ENCODE results near the gene TAOK2. TPM values are rescaled to one million over a fixed set of nuclear protein-coding genes. Genes with fewer than 3 reads are reported as not detected.
"Not testable (repeated sequence)": the region's sequence is repeated elsewhere in the genome, so short reads cannot be mapped to it uniquely, and the experiment has no call there.

The TAOK2 gene
- total and polyA plus RNA-seq, 4 donors = 7.6 to 57.7 (median 30.8) TPM

DNA sequence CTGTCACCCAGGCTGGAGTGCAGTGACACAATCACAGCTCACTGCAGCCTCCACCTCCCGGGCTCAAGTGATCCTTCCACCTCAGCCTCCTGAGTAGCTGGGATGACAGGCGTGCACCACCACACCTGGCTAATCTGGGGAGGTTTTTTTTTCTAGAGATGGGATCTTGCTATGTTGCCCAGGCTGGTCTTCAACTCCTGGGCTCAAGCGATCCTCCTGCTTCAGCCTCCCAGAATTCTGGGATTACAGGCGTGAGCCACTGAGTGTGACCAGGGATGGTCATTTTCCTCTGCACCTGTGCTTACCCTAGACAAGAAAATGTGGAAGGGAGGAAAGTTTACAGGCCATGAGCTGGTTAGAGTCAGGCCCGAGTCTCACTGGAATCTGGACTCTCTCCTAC is 67.0 kb downstream of the TAOK2 start:
- intact Hi-C loops (cut with DNase I); H3K9me3 ChIP-seq (ENCODE audit: control insufficient read depth, low read length); H3K27me3 ChIP-seq (ENCODE audit: control insufficient read depth in 1 of 2, insufficient read depth in 2 of 2, low read length in 1 of 2); ATAC-seq (ENCODE audit: low FRiP score); H3K36me3 ChIP-seq (ENCODE audit: control insufficient read depth in 1 of 2, insufficient read depth in 2 of 2, low read length in 1 of 2); H3K27ac ChIP-seq (ENCODE audit: low read depth in 1 of 2, low read length in 2 of 2); H3K4me1 ChIP-seq (ENCODE audit: control insufficient read depth in 1 of 2, insufficient read depth in 2 of 2, low read length in 2 of 2); H3K4me3 ChIP-seq (ENCODE audit: low read length in 2 of 2); DNase-seq: not testable (repeated sequence)
- 79 to 82% methylated on average over 5 of the region's 5 CpGs for WGBS, 2 donors

DNA sequence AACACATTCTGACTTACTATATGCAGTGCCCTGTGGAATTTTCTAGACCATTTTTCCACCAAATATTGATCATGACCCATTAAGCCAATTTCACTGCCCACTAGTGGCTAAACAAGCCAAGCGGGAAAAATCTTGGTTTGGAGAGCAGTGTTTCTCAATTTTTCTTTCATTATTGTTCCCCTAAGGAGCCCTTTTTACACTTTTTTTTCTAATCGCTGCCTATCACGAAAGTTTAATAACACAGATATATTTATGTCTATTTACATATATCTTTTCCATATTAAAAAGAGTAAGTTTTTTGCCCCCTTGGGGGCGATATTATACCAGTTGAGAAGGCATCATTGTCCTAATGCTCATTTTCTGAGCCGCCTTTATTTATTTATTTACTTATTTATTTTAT is 68.2 kb downstream of the TAOK2 start:
- WGBS, 2 donors = 22 to 26% methylated on average over 5 of the region's 5 CpGs
- DNase-seq = no peak
- H3K27me3 ChIP-seq (ENCODE audit: control insufficient read depth in 1 of 2, insufficient read depth in 2 of 2, low read length in 1 of 2) = no peaks in the 10 kb centered on the region
- H3K4me1 ChIP-seq (ENCODE audit: control insufficient read depth in 1 of 2, insufficient read depth in 2 of 2, low read length in 2 of 2) = no peaks in the 10 kb centered on the region
- ATAC-seq (ENCODE audit: low FRiP score) = no peak
- no peaks in the 10 kb centered on the region for H3K9me3 ChIP-seq (ENCODE audit: control insufficient read depth, low read length)
- no peaks in the 10 kb centered on the region for H3K36me3 ChIP-seq (ENCODE audit: control insufficient read depth in 1 of 2, insufficient read depth in 2 of 2, low read length in 1 of 2)
- intact Hi-C loops (cut with DNase I) = no loop called here
- no peak overlapping the region for H3K4me3 ChIP-seq (ENCODE audit: low read length in 2 of 2)
- H3K27ac ChIP-seq (ENCODE audit: low read depth in 1 of 2, low read length in 2 of 2) = no peak overlapping the region

Other genes with a start within 250 kb of the TAOK2 start
- 1 to 10 TPM; 2.6 to 3.1 TPM for gene C16orf54, start 227.9 kb upstream of the TAOK2 start, total RNA-seq
- gene C16orf54, start 227.9 kb upstream of the TAOK2 start, polyA plus RNA-seq = 1 to 10 TPM in 1 of 2 donors, under 1 TPM in 1; 0.28 to 1.1 TPM
- gene ZG16, start 195.6 kb upstream of the TAOK2 start, total RNA-seq = under 1 TPM in 1 of 2 donors, not detected in 1; 0.12 TPM
- gene ZG16, start 195.6 kb upstream of the TAOK2 start, polyA plus RNA-seq = 10 to 100 TPM in 1 of 2 donors, 1 to 10 TPM in 1; 4.3 to 23.9 TPM
- gene KIF22, start 183.1 kb upstream of the TAOK2 start, total RNA-seq = 10 to 100 TPM in 1 of 2 donors, 1 to 10 TPM in 1; 7.4 to 13.0 TPM
- gene KIF22, start 183.1 kb upstream of the TAOK2 start, polyA plus RNA-seq = 10 to 100 TPM; 10.6 to 41.4 TPM
- 100 to 1,000 TPM; 109 to 127 TPM for gene MAZ, start 167.3 kb upstream of the TAOK2 start, total RNA-seq
- gene MAZ, start 167.3 kb upstream of the TAOK2 start, polyA plus RNA-seq = 100 to 1,000 TPM; 112 to 121 TPM
- gene PRRT2, start 161.7 kb upstream of the TAOK2 start, total RNA-seq = 10 to 100 TPM; 10.9 to 30.6 TPM
- 10 to 100 TPM in 1 of 2 donors, 1 to 10 TPM in 1; 5.3 to 36.6 TPM for gene PRRT2, start 161.7 kb upstream of the TAOK2 start, polyA plus RNA-seq
- gene PAGR1, start 157.7 kb upstream of the TAOK2 start, total RNA-seq = 10 to 100 TPM; 14.9 to 29.7 TPM
- 10 to 100 TPM; 24.2 to 85.3 TPM for gene PAGR1, start 157.7 kb upstream of the TAOK2 start, polyA plus RNA-seq
- gene MVP, start 153.4 kb upstream of the TAOK2 start, total RNA-seq = 100 to 1,000 TPM; 138 to 184 TPM
- gene MVP, start 153.4 kb upstream of the TAOK2 start, polyA plus RNA-seq = 100 to 1,000 TPM in 1 of 2 donors, 10 to 100 TPM in 1; 76.8 to 186 TPM
- gene CDIPT, start 110.6 kb upstream of the TAOK2 start, total RNA-seq = 10 to 100 TPM; 63.6 to 81.1 TPM
- 10 to 100 TPM; 60.9 to 98.0 TPM for gene CDIPT, start 110.6 kb upstream of the TAOK2 start, polyA plus RNA-seq
- gene SEZ6L2, start 74.3 kb upstream of the TAOK2 start, total RNA-seq = 1 to 10 TPM in 1 of 2 donors, under 1 TPM in 1; 0.71 to 1.4 TPM
- gene SEZ6L2, start 74.3 kb upstream of the TAOK2 start, polyA plus RNA-seq = under 1 TPM; 0.56 to 0.63 TPM
- gene ASPHD1, start 73.4 kb upstream of the TAOK2 start, total RNA-seq = under 1 TPM; 0.39 to 0.48 TPM
- under 1 TPM in 1 of 2 donors, not detected in 1; 0.46 TPM for gene ASPHD1, start 73.4 kb upstream of the TAOK2 start, polyA plus RNA-seq
- 10 to 100 TPM; 25.0 to 31.4 TPM for gene KCTD13, start 47.6 kb upstream of the TAOK2 start, total RNA-seq
- gene KCTD13, start 47.6 kb upstream of the TAOK2 start, polyA plus RNA-seq = 10 to 100 TPM in 1 of 2 donors, 1 to 10 TPM in 1; 5.3 to 20.8 TPM
- 100 to 1,000 TPM in 1 of 2 donors, 10 to 100 TPM in 1; 88.0 to 115 TPM for gene TMEM219, start 11.8 kb upstream of the TAOK2 start, total RNA-seq
- 100 to 1,000 TPM; 189 to 244 TPM for gene TMEM219, start 11.8 kb upstream of the TAOK2 start, polyA plus RNA-seq
- 1 to 10 TPM; 7.9 to 8.8 TPM for gene HIRIP3, start 21.7 kb downstream of the TAOK2 start, total RNA-seq
- 10 to 100 TPM; 13.3 to 23.6 TPM for gene HIRIP3, start 21.7 kb downstream of the TAOK2 start, polyA plus RNA-seq
- gene INO80E, start 22.4 kb downstream of the TAOK2 start, total RNA-seq = 10 to 100 TPM; 46.1 to 73.1 TPM
- 100 to 1,000 TPM in 1 of 2 donors, 10 to 100 TPM in 1; 51.0 to 108 TPM for gene INO80E, start 22.4 kb downstream of the TAOK2 start, polyA plus RNA-seq
- 1 to 10 TPM in 1 of 2 donors, under 1 TPM in 1; 0.23 to 1.8 TPM for gene DOC2A, start 37.2 kb downstream of the TAOK2 start, total RNA-seq
- gene DOC2A, start 37.2 kb downstream of the TAOK2 start, polyA plus RNA-seq = under 1 TPM in 1 of 2 donors, not detected in 1; 0.08 TPM
- gene C16orf92, start 49.3 kb downstream of the TAOK2 start, total RNA-seq = not detected
- not detected for gene C16orf92, start 49.3 kb downstream of the TAOK2 start, polyA plus RNA-seq
- not detected for gene TLCD3B, start 57.4 kb downstream of the TAOK2 start, total RNA-seq
- gene TLCD3B, start 57.4 kb downstream of the TAOK2 start, polyA plus RNA-seq = not detected
- gene ALDOA, start 91.9 kb downstream of the TAOK2 start, total RNA-seq = 100 to 1,000 TPM; 791 to 861 TPM
- 100 to 1,000 TPM; 494 to 621 TPM for gene ALDOA, start 91.9 kb downstream of the TAOK2 start, polyA plus RNA-seq
- 10 to 100 TPM; 50.2 to 51.0 TPM for gene PPP4C, start 102.1 kb downstream of the TAOK2 start, total RNA-seq
- 10 to 100 TPM; 58.0 to 70.3 TPM for gene PPP4C, start 102.1 kb downstream of the TAOK2 start, polyA plus RNA-seq
- 1 to 10 TPM in 1 of 2 donors, under 1 TPM in 1; 0.62 to 1.4 TPM for gene TBX6, start 118.1 kb downstream of the TAOK2 start, total RNA-seq
- 1 to 10 TPM in 1 of 2 donors, not detected in 1; 1.7 TPM for gene TBX6, start 118.1 kb downstream of the TAOK2 start, polyA plus RNA-seq
- 10 to 100 TPM; 66.0 to 90.3 TPM for gene YPEL3, start 122.3 kb downstream of the TAOK2 start, total RNA-seq
- gene YPEL3, start 122.3 kb downstream of the TAOK2 start, polyA plus RNA-seq = 100 to 1,000 TPM in 1 of 2 donors, 10 to 100 TPM in 1; 94.2 to 240 TPM
- gene GDPD3, start 139.7 kb downstream of the TAOK2 start, total RNA-seq = 10 to 100 TPM in 1 of 2 donors, 1 to 10 TPM in 1; 6.0 to 18.1 TPM
- 10 to 100 TPM in 1 of 2 donors, 1 to 10 TPM in 1; 2.1 to 22.8 TPM for gene GDPD3, start 139.7 kb downstream of the TAOK2 start, polyA plus RNA-seq
- 100 to 1,000 TPM in 1 of 2 donors, 10 to 100 TPM in 1; 95.0 to 138 TPM for gene MAPK3, start 149.4 kb downstream of the TAOK2 start, total RNA-seq
- gene MAPK3, start 149.4 kb downstream of the TAOK2 start, polyA plus RNA-seq = 100 to 1,000 TPM; 110 to 135 TPM
- 10 to 100 TPM; 38.4 to 42.8 TPM for gene CORO1A, start 209.7 kb downstream of the TAOK2 start, total RNA-seq
- 10 to 100 TPM; 12.8 to 48.2 TPM for gene CORO1A, start 209.7 kb downstream of the TAOK2 start, polyA plus RNA-seq
- 10 to 100 TPM; 31.3 to 52.1 TPM for gene BOLA2B, start 219.8 kb downstream of the TAOK2 start, total RNA-seq
- gene BOLA2B, start 219.8 kb downstream of the TAOK2 start, polyA plus RNA-seq = 100 to 1,000 TPM in 1 of 2 donors, 10 to 100 TPM in 1; 81.6 to 145 TPM
- 10 to 100 TPM; 19.8 to 38.9 TPM for gene SLX1A, start 220.0 kb downstream of the TAOK2 start, total RNA-seq
- 10 to 100 TPM; 23.4 to 66.6 TPM for gene SLX1A, start 220.0 kb downstream of the TAOK2 start, polyA plus RNA-seq
- 10 to 100 TPM in 1 of 2 donors, 1 to 10 TPM in 1; 6.6 to 29.7 TPM for gene SULT1A3, start 225.4 kb downstream of the TAOK2 start, total RNA-seq
- gene SULT1A3, start 225.4 kb downstream of the TAOK2 start, polyA plus RNA-seq = 10 to 100 TPM; 19.7 to 91.1 TPM